ENCODE results near the gene CDC42BPA. TPM values are rescaled to one million over a fixed set of nuclear protein-coding genes. Genes with fewer than 3 reads are reported as not detected.

CDC42BPA gene
- total RNA-seq, 1 experiment from 2014 or later, result 38.2 TPM

DNA sequence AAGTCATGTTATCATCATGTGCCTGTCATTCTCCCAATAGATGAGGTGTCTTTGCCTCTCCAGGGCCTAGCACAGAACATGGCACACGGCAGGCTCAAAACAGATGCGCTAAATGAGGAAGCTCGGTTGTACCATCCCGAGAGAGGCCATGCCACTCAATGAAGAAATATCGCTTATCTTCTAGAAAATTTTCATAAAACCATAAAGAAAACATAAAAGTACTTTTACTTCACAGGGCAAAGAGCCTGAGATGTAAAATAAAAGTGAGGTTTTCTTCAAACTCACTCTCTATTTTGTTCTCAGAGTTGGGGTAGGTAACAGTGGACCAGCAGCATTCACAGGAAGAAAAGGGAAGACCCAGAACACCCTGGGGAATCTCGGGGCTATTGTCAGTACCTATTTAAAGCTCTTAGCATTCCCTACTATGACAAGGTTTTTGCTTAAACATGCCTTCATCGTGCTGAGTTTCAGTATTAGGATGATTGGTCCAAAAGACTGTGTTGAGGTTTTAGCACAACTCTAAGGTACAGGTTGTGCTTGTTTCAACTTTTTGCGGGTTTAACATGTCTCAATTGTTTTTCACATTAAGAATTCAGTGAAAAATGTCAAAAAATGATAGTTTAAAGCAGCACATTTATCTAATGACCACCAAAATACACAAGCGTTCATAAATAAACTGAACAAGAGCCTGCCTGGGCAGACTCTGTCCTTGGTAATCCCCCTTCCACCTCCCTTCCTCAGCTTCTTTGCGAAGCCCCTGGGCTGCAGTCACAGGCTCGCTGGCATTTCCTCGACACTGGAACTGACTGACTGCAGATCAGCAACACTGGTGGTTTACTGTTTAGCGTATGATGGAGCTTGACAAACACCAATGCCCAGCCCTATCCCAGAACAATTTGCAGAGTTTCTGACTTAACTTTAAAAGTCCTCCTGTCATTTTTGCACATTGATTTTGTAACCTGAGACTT lies 322.6 kb downstream of the CDC42BPA start:
- no peak for DNase-seq (ENCODE audit: low read depth)

DNA sequence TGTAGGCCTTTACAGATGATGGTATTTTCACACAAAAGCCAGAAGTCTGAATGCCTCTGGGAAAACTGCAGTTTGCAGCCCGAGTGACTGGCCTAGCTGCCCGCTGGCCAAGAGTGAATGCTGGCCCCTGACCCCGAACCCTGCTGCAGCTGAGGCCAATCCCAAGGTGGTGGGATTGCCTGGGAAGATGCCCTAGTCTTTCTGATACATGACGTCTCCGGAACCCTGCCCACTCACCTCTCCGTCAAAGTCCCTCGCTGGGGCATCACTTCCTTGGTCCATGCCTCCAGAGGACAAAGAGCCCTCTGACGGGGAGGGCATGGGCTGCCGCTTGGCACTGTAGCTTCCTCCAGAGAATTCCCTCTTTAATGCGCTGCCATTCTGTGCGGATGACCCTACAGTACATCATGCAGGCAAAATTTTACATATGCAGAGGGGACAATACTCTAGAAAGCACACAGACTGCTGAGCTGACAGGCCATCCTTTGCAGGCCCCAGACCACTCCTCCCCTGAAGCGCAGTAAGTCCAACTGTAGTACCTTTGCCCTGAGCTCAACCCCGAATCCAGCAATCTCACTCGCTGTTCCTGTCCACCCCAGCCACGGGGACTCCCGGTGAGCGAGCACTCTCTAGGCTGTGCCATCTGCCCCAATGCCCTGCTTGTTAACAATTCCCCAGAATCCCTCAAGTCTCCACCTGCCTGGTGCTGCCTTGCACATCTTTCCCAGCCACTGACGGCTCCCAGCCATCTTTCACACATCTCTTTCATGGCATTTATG lies 323.5 kb downstream of the CDC42BPA start:
- no peak for DNase-seq (ENCODE audit: low read depth)

DNA sequence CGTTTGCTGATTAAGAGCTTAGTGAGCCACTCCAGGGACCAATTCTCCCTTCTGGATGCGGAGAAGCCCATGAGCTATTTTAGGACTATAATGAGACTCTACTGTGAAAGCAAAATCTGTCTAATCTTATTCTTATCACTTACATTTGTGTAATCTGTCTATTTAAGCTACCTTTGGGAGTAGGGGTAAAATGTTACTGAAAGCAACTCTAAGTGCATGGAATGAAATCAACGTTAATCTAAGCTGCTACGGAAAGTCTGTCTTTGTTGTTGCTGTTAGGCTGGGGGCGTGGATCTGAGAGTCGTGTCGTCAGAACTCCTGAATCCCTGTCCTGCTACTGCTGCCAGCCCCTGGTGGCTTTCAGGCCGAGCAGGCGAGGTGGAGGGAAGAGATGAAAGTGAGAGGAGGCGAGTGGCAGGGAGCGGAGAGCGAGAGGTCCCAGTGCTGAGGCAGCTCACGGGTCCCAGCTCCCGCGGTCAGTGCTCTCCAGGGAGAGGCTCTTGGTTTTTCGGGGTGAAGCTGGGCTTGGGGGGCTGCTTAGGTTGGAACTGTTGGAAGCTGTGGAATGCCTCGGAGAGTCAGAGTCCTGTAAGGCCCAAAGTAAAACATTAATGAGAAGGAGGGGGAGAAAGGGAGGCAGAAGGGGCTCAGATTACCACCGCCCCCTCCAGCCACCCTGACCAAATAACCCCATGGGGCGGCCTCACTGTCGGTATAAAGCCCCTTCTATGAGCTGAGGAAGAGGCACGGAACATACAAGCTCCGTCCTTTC lies 324.3 kb downstream of the CDC42BPA start:
- no peak for DNase-seq (ENCODE audit: low read depth)

DNA sequence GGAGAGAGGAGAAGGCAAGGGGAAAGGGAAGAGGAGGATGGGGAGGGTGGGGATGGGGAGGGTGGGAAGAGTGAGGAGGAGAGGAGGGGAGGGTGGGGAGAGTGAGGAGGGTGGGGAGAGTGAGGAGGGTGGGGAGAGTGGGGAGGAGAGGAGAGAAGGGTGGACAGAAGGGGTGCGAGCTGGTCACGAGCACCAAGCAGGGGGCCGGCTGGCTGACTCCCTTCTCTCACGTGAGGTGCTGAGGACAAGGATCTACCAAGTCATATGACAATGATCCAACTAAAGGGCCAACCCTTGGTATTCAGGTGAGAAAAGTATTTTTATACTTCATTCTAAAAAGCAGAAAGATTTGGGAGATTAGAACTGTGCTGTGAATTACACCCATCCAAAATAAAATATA lies 326.4 kb downstream of the CDC42BPA start:
- no peak for DNase-seq (ENCODE audit: low read depth)

DNA sequence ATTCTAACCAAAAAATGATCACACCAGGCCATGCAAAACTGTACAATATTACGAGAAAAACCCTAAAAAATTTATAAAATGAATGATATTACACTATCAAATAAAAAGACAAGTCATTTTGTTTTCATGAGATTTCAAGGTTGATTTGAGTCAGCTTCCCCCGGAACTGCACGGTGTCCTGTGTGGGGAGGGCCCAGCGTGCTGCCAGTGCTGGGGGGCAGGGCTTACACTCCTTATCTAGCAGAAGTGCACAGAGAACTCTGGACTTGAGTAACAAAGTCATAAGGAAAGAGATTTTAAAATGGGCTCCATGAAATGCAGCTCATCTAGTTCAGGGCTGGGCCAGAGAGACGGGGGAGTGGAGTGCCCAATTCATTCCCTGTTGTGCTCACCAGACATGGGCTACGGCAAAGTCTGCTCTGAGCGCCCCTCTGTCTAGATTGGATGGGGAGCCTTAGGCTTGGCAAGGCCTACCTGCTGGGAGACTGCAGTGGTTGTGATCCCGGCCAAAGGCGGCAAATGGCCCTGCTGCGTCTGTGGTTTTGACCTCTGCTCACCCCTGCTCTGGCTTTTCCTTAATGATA lies 328.1 kb downstream of the CDC42BPA start:
- DNase-seq (ENCODE audit: low read depth), result no peak

DNA sequence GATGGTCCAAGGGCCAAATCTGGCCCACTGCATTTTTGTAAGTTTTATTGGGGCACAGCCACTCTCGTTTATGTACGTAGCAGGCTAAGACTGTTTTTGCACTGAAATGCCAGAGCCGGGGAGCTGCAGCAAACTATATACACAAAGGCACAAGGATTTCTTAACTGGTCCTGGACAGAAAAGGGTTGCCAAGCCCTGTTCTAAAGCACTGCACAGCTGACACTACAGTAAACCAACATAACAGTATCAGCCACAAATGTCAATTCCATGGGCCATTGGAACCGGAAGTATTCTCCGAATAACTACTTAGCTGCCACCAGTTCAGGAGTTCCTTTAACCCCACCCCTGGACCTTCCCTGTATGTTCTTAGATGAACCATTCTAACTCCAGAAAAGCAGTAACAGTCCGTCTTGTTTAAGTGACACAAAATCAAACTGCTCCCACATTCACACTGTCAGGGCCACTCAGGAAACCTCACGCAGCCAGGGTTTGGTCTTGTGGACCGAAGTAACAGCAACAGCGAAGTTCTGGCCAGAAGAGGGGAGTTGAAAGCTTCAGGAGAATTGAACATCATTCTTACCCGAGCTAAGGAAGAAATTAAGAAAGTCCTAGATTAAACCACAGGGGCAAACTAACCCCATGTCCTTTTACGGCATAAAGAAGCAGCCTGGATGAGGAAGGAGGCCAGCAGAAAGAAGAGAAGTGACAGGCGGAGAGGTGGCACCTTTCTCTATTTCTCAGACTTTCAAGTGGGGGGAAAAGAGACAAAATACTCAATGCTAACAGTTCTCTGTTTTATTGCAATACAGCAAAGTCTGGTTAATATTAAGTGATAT lies 329.0 kb downstream of the CDC42BPA start:
- no peak for DNase-seq (ENCODE audit: low read depth)

DNA sequence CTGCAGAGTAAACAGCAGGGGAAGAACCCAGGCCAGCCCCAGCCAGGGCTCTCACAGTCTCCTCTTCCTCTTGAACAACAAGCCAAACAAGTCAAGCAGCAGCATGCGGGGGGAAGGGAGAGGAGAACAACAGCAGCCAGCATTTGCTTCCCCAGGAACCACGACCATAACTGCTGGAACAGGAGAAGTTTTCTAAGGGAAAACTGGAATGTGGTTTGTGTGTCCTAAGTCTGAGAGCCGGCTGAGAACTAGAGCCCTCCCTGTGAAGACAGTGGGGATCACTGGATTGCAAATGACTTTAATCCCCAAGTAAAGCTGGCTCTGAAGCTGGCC lies 330.0 kb downstream of the CDC42BPA start:
- DNase-seq (ENCODE audit: low read depth), result no peak

DNA sequence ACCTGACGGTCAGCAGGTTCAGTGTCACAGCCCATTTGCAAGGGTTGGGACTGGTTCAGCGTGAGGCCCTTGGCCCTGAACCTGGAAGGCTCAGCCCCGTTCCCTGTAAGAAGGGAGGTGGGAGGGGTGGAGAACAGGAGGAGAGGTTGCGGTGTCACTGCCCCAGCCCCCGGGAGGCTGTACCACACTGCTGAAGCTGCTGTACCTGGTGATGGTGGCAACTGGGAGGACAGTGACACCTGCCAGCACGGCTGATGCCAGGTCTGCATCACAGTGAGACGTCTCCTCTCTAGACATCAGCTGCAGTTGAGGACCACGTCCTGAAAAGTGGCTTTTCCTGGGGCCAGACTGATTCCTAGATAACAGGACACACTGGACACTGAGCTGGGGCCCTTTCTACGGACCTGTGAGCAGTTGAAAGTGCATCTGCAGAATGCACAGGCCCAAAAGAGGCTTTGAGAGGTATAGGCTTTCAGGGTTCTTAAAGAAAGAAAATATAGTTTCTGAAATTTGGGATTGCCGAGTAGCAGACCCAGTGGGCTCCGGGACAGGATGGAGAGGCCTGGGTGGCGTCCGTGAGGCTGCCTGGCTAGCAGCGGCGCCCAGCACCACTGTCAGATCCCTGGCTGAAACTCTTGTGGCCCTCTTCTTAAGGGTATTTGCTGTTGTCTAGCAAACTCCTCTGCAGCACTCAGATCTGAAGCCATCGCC lies 330.5 kb downstream of the CDC42BPA start:
- DNase-seq (ENCODE audit: low read depth), result no peak

DNA sequence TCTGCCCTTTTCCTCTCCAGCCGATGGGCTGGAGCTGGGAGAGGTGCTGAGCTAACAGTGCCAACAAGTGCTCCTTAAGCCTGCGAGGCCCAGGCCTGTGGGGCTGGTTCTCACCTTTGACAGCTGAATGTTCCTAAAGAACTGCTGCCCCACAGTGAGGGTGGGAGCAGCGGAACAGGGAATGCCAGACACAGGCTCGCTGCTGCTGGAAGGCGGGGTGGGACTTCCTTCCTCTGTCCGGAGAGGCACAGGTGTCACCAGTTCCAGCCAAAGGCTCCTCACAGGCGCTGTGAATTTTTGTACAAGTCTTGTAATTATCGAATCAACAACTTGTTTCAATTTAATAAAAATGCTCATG lies 331.1 kb downstream of the CDC42BPA start:
- no peak for DNase-seq (ENCODE audit: low read depth)

DNA sequence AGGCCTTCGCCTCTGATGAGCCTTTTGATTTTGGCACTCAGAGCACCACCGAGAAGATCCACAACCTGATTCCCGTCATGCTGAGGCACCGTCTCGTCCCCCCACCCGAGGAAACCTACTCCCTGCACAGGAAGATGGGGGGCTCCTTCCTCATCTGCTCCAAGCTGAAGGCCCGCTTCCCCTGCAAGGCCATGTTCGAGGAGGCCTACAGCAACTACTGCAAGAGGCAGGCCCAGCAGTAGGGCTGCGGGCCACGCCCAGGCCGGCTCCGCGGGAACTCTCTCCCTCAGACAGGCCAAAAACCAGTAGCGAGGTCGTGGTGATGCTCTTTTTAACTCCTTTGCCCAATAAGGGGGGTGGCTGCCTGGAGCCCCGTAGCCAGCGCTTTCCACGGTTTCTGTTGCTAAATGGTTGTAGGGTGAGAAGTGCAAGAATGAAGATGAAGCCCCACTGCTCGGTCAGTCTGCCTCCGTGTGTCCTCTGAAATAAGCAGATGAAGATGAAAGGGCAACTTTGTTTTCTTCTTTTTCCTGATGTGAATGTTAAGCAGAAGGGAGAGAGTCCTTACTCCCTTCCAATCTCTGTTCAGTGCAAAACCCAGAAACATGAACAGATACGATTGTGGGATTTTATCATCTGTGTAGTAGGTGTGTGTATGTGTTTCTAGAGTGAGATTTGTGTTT lies 331.7 kb downstream of the CDC42BPA start:
- no peak for DNase-seq (ENCODE audit: low read depth)

DNA sequence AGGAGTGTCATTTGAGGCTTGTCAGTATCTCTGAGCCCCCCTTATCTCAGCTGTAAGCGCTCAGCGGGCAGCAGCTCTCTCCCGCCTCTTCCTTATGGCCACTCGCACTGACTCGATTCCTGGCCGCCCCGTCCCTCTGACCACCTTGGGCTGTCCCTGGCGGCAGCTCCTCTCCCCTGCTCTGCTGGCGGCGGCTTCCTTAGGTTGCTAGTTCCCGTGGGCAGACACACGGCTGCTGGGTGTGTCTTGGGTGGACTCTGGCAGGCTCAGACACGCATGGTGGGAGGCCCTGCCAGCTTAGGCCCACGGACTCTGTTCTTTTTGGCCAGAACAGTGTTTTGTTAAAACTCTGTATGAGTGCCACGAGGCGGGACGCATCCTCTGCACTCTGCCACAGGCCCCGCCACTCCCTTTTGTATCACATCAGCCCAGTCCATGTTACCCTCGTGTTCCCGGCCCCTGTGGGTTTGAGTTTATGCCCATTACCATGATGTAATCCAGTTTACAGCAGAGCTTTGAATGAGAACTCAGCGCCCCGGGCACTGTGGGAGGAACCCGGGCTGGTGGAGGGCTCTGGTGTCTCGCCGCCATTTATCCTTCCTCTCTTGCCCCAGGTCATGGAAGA lies 332.3 kb downstream of the CDC42BPA start:
- no peak for DNase-seq (ENCODE audit: low read depth)

DNA sequence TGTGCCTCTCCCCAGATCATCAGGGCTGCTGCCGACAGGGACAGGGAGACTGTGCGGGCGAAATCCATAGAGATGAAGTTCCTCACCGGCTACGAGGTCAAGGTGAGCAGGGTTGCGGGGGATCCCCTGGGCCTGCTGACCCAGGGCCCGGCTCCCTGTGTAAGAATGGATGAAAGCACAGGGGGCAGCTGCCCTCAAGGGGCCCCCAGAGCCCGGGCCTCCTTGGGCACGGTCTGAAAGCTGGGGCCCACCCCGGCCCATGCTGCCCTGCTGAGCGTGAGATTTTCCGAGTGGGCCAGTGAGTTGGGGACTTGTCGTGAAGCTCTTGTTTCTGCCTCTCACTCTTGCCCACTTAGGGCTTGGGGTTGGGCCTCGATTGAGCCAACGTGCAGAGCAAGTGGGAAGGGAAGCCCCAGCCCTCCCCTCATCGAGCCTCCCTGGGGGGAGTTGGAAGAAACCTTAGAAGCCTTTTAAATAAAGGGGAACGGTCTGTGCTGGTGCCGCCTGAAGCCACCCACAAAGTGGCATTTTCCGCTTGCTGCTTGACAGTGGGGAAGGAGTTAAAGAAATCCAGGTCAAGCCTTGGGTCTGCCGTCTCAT lies 333.0 kb downstream of the CDC42BPA start:
- no peak for DNase-seq (ENCODE audit: low read depth)

DNA sequence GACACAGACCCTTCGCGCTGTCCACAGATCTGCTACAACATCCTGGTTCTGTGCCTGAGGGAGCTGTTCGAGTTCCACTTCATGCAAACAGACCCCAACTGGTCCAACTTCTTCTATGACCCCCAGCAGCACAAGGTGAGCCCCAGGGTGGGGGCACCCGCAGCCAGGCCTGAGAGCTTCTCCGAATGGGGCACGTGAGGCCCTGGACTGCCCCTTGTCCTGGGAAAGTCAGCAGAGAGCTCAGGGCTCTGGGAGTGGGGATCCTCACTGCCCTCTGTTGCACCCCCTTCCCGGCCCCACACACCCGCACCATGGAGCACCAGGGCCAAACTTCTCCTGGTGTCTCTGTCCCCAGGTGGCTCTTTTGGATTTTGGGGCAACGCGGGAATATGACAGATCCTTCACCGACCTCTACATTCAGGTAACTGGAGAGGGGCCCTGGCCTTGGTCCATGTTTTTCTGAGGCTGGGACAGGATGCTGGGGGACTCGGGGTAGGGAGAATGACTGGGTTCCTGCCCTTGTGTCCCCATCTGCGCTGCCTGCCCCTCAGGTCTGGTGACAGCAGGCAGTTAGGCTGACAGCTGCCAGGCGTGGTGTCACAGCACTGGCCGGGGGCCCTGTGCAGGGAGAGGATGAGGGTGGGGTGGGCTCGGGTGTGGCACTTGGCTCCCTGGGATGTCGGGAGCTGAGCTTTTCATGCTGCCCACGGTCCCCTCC lies 333.6 kb downstream of the CDC42BPA start:
- no peak for DNase-seq (ENCODE audit: low read depth)

DNA sequence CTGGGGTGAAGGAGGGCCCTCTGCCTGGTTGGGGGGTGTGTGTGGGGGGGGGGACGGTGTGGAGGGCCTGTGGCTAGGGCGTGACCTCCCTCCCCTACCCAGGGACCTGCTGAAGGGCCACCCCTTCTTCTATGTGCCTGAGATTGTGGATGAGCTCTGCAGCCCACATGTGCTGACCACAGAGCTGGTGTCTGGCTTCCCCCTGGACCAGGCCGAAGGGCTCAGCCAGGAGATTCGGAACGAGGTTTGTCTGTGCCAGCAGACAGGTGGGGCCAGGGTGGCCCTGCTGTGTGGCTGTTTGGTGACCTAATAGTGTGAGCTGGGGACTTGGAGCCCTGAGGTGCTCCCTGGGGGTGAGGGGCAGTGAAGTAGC lies 334.3 kb downstream of the CDC42BPA start:
- DNase-seq (ENCODE audit: low read depth), result no peak

DNA sequence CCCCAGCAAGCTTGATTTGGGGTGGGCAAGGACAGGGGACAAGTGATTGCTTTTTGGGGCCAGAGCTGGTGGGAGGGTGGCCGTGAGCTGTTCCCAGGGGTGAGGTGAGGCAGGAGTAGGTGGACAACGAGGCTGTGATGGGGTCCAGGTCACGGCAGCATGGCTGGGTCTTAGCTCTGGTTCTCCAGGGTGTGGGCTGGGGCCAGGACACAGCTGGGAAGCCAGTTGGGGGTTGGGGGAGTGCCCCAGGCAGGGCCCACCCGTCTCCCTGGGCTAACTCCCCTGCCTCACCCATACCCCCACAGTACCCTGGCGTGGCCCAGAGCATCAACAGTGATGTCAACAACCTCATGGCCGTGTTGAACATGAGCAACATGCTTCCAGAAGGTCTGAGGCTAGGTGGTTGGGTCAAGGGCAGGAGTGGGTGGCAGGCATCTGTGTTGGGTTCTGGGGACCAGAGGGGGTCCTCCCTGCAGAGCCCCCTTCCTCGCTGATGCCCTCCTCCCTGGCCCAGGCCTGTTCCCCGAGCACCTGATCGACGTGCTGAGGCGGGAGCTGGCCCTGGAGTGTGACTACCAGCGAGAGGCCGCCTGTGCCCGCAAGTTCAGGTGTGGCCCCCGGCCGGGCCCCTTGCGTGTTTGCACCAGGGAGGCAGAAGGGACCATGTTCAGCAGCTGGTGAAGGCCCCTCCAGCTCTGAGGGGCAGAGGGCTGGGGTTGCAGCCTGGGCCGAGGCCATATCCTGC lies 334.9 kb downstream of the CDC42BPA start:
- DNase-seq (ENCODE audit: low read depth), result no peak

DNA sequence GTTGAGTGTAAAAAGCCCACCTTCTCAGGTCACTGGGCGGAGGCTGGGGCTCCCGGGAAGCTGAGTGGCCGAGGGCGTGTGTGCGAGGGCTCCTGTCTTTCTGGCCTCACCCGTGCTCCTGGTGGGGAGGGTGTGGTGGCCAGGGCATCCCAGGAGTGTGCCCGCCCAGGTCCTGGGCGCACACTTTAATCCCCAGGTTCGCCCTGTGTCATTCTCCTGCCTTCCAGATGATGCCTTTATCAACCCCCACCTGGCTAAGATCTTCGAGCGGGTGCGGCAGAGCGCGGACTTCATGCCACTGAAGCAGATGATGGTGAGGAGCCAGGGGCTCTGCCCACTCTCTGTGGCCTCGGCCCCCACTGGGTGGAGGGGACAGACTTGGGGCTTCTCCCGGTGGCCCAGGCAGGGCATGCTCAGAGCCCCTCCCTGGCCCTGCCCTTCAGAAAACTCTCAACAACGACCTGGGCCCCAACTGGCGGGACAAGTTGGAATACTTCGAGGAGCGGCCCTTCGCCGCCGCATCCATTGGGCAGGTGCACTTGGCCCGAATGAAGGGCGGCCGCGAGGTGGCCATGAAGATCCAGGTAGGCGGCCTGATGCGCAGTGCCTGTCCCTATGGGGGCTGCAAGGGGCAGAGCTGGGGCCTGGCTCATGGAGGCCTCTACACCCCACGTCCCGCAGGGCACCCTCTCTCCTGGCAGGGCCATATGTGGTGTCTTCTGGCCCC lies 335.7 kb downstream of the CDC42BPA start:
- no peak for DNase-seq (ENCODE audit: low read depth)

DNA sequence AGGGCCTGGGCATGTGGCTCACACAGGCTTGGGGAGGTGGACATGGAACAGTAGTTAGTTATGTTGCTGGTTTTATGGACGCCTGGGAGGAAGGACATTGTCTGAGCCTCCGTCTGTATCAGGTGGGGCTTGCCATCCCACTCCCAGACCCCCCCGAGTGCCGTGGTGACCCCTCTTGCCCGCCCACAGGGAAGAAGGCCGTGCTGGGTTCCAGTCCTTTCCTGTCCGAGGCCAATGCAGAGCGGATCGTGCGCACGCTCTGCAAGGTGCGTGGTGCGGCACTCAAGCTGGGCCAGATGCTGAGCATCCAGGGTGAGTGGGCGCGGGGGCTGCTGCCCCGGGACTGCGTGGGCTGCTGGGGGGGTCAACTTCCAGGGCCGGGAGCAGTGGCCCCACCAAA lies 336.5 kb downstream of the CDC42BPA start:
- DNase-seq (ENCODE audit: low read depth), result no peak

All from LHCN-M2 (cell line).